ENCODE results near the gene CCR3.

- TF ChIP-seq, protein P1, sequence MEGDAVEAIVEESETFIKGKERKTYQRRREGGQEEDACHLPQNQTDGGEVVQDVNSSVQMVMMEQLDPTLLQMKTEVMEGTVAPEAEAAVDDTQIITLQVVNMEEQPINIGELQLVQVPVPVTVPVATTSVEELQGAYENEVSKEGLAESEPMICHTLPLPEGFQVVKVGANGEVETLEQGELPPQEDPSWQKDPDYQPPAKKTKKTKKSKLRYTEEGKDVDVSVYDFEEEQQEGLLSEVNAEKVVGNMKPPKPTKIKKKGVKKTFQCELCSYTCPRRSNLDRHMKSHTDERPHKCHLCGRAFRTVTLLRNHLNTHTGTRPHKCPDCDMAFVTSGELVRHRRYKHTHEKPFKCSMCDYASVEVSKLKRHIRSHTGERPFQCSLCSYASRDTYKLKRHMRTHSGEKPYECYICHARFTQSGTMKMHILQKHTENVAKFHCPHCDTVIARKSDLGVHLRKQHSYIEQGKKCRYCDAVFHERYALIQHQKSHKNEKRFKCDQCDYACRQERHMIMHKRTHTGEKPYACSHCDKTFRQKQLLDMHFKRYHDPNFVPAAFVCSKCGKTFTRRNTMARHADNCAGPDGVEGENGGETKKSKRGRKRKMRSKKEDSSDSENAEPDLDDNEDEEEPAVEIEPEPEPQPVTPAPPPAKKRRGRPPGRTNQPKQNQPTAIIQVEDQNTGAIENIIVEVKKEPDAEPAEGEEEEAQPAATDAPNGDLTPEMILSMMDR (IDR thresholded peaks at IDR 0.05) = no peak
- no peak for TF ChIP-seq EZH2phosphoT487 (IDR thresholded peaks at IDR 0.05)
These were observed 40.4 kb downstream of the CCR3 start for GRCh38 chr3:46282696-46283095.

All from neural progenitor cell (in vitro differentiated cells).